Naive thymus-derived CD4-positive, alpha-beta T cell (primary cell): Measurements from ENCODE around the gene NAV2. TPM values are rescaled to one million over a fixed set of nuclear protein-coding genes. Genes with fewer than 3 reads are reported as not detected.

Source experiments
- ATAC-seq: fragments of 150-1000 bp; cut with Tn5 transposase; 2 replicates; pipeline ENCODE4 v1.10.0; 2021; ENCODE audit warnings: mild to moderate bottlenecking, moderate library complexity
- CTCF ChIA-PET: fragments of 350-600 bp; sonication (Branson Sonifier 250); formaldehyde crosslinking; loops from one replicate; lab custom pipeline; 2021; ENCODE audit warnings: antibody characterized with exemption; lab: Charles Lee
- POLR2A ChIA-PET: fragments of 350-600 bp; sonication (Branson Sonifier 250); formaldehyde crosslinking; loops from one replicate; lab custom pipeline; 2021; ENCODE audit warnings: antibody characterized with exemption, inconsistent platforms; lab: Charles Lee
- DNase-seq, 9 donors: peaks; one replicate each; pipeline versions ENCODE4 v3.0.0 to v3.0.0-alpha.2; 2020 to 2022; ENCODE audit warnings: mixed read lengths in 1 of 9
- H3K27ac ChIP-seq: one replicate; pipeline ENCODE4 v1.7.0; 2013; ENCODE audit warnings: mild to moderate bottlenecking, low read depth, low read length, moderate library complexity
- H3K27me3 ChIP-seq, 2 donors: one replicate each; pipeline ENCODE4 v1.7.0; 2013; ENCODE audit warnings: low read length in 2 of 2, mild to moderate bottlenecking in 2 of 2, moderate library complexity in 2 of 2; ENCODE audit not compliant: control insufficient read depth in 2 of 2, insufficient read depth in 2 of 2
- H3K36me3 ChIP-seq, 3 experiments: 1 replicate in 2 of 3; 2 replicates in 1 of 3; pipeline ENCODE4 v1.7.0; 2013; ENCODE audit warnings: low read length in 3 of 3, mild to moderate bottlenecking in 3 of 3, moderate library complexity in 1 of 3; ENCODE audit not compliant: insufficient read depth in 3 of 3, control insufficient read depth in 2 of 3
- H3K4me1 ChIP-seq, 2 donors: one replicate each; pipeline ENCODE4 v1.7.0; 2013; ENCODE audit warnings: low read length in 2 of 2, mild to moderate bottlenecking in 2 of 2, moderate library complexity in 1 of 2; ENCODE audit not compliant: control insufficient read depth in 2 of 2, insufficient read depth in 2 of 2
- H3K4me3 ChIP-seq: 2 replicates; pipeline ENCODE4 v1.7.0; 2013; ENCODE audit warnings: mild to moderate bottlenecking, low read length
- H3K9me3 ChIP-seq, 3 experiments: 1 replicate in 2 of 3; 2 replicates in 1 of 3; pipeline ENCODE4 v1.7.0; 2013; ENCODE audit warnings: low read length in 3 of 3; ENCODE audit not compliant: control insufficient read depth in 2 of 3
- H3K27ac Mint-ChIP-seq, 9 donors: one replicate each; pipeline ENCODE4 v1.8.0; 2020 to 2022; ENCODE audit warnings: mixed read lengths in 9 of 9, mild to moderate bottlenecking in 8 of 9, moderate library complexity in 5 of 9, inconsistent platforms in 2 of 9
- H3K27me3 Mint-ChIP-seq, 5 donors: one replicate each; pipeline ENCODE4 v1.8.0; 2021 to 2022; ENCODE audit warnings: mixed read lengths in 5 of 5, mild to moderate bottlenecking in 1 of 5
- H3K36me3 Mint-ChIP-seq, 5 donors: one replicate each; pipeline ENCODE4 v1.8.0; 2020 to 2022; ENCODE audit warnings: mixed read lengths in 5 of 5, mild to moderate bottlenecking in 3 of 5, inconsistent platforms in 1 of 5
- H3K4me1 Mint-ChIP-seq, 7 donors: one replicate each; pipeline ENCODE4 v1.8.0; 2020 to 2022; ENCODE audit warnings: mixed read lengths in 7 of 7, mild to moderate bottlenecking in 3 of 7, inconsistent platforms in 1 of 7
- H3K4me3 Mint-ChIP-seq, 10 donors: one replicate each; pipeline ENCODE4 v1.8.0; 2020 to 2022; ENCODE audit warnings: mild to moderate bottlenecking in 10 of 10, mixed read lengths in 10 of 10, moderate library complexity in 6 of 10, inconsistent platforms in 2 of 10
- H3K9me3 Mint-ChIP-seq, 11 donors: one replicate each; pipeline ENCODE4 v1.8.0; 2020 to 2022; ENCODE audit warnings: mixed read lengths in 11 of 11, mild to moderate bottlenecking in 4 of 11, inconsistent platforms in 1 of 11, moderate library complexity in 1 of 11
- intact Hi-C, 2 donors: fragments of 100-400 bp; cut with micrococcal nuclease; formaldehyde crosslinking; loops; one replicate each; pipeline ENCODE4 v1.15.1; 2023
- polyA plus RNA-seq, 2 donors: library from polyadenylated mRNA; unstranded; fragments of 300-500 nt; fragmentation: Illumina TruSeq; gene quantifications; one replicate each; pipeline ENCODE4 v1.2.3, GENCODE V29; 2021
- total RNA-seq, 6 experiments: library from RNA in 5 of 6; stranded (reverse) in 5 of 6; gene quantifications; 1 replicate in 5 of 6; 2 replicates in 1 of 6; pipeline ENCODE4 v1.2.3 and lab custom pipeline; 2021 to 2026

Gene NAV2
- total and polyA plus RNA-seq, 7 experiments from 2014 or later, result 0.24 to 2.2 (median 0.48) TPM; not detected in 2

DNA sequence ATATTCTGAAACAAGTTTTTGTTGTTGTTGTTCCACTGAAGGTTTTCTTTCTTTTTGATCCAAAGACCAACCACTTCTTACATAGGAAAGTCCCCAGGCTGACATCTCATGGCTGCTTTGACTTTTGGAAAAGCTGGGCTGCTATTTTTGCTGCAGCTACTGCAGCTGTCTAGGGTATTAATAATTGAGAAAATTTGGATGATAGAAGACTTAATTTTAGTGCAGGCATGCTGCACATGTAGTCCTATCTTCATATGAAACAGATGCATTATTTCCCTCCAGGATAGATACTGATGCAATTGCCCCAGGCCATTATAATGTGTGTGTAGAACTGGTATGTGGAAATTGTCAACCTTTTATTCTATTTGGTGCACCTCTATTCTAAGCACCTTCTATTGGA lies 131.4 kb downstream of the NAV2 start:
- ChIA-PET CTCF (interaction anchor here (0.6 kb wide), 1 partner anchor 103 kb away, joined by 3 read pairs; no protein-coding TSS in a partner anchor), POLR2A (no interaction called here)
- Histone ChIP-seq H3K4me1 (no peaks in the 10 kb centered on the region), H3K36me3 (no peaks in the 10 kb centered on the region), H3K27ac (no peak overlapping the region), H3K9me3 (no peaks in the 10 kb centered on the region), H3K4me3 (no peak overlapping the region), H3K27me3 (no peaks in the 10 kb centered on the region)
- H3K27me3 Mint-ChIP-seq, result peaks cover 5 to 13% (median 7%) of the 10 kb centered on the region in 5 donors
- no peaks in the 10 kb centered on the region for H3K4me1 Mint-ChIP-seq
- no peak for ATAC-seq
- H3K4me3 Mint-ChIP-seq, result no peak overlapping the region
- no peaks in the 10 kb centered on the region for H3K36me3 Mint-ChIP-seq
- no peak for DNase-seq
- no peak overlapping the region for H3K27ac Mint-ChIP-seq
- H3K9me3 Mint-ChIP-seq, result peaks cover 0 to 2% (median 0%) of the 10 kb centered on the region in 11 donors
- intact Hi-C loops, result no loop called here

DNA sequence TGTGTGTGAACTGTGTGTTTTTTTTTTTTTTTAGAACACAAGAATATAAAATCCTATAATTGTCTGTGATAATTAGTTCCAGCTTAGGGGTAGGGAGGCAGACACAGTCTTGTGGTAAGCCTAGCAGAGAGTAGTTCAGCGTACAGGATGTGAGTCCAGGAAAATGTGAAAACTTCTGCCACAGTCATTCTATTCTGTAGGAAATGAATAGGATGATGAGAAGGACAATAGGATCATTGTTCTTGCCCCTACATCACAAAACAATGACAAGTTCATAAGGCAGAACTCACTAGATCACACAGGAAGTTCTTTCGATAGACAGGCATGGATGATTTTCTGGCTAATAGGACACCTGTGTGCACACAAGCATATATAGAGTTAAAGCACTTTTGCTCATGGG lies 132.2 kb downstream of the NAV2 start:
- DNase-seq, result no peak
- CTCF ChIA-PET, result no interaction called here
- H3K9me3 ChIP-seq, result no peaks in the 10 kb centered on the region
- Mint-ChIP-seq H3K36me3 (no peaks in the 10 kb centered on the region), H3K27me3 (peaks cover 5 to 14% (median 7%) of the 10 kb centered on the region in 5 donors), H3K9me3 (peaks cover 0 to 2% (median 0%) of the 10 kb centered on the region in 11 donors), H3K27ac (no peak overlapping the region), H3K4me3 (no peak overlapping the region), H3K4me1 (no peaks in the 10 kb centered on the region)
- ATAC-seq, result no peak
- no peaks in the 10 kb centered on the region for H3K27me3 ChIP-seq
- H3K27ac ChIP-seq, result no peak overlapping the region
- intact Hi-C loops, result no loop called here
- H3K36me3 ChIP-seq, result no peaks in the 10 kb centered on the region
- no peak overlapping the region for H3K4me3 ChIP-seq
- POLR2A ChIA-PET, result no interaction called here
- H3K4me1 ChIP-seq, result no peaks in the 10 kb centered on the region

DNA sequence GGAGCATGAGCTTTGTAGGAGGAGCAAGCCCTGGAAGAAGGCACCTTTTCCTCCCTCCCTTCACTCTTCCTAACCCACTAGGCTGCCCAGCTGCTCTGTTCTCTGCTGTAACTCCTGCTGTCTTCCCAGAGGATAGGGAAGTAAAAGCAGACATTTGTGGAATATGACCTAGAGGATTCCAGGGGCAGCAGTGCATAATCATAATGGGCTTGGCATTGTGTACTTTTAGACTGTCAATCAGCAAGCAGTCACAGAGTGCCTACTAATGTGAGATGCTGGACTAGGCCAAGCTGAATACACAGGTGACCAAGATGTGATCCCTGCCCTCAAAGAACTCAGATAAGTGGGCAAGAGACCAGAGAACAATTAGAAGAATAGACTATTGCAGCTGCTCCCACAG lies 133.0 kb downstream of the NAV2 start:
- no peak overlapping the region for H3K4me3 ChIP-seq
- no peak overlapping the region for H3K27ac Mint-ChIP-seq
- no peak overlapping the region for H3K4me3 Mint-ChIP-seq
- no peaks in the 10 kb centered on the region for H3K4me1 Mint-ChIP-seq
- CTCF ChIA-PET, result no interaction called here
- DNase-seq (no peak), ATAC-seq (no peak)
- H3K36me3 ChIP-seq, result no peaks in the 10 kb centered on the region
- H3K27ac ChIP-seq, result no peak overlapping the region
- H3K36me3 Mint-ChIP-seq, result no peaks in the 10 kb centered on the region
- H3K4me1 ChIP-seq, result no peaks in the 10 kb centered on the region
- H3K9me3 ChIP-seq, result no peaks in the 10 kb centered on the region
- H3K27me3 ChIP-seq, result no peaks in the 10 kb centered on the region
- H3K9me3 Mint-ChIP-seq, result peaks cover 0 to 2% (median 0%) of the 10 kb centered on the region in 11 donors
- H3K27me3 Mint-ChIP-seq, result peaks cover 5 to 14% (median 7%) of the 10 kb centered on the region in 5 donors
- POLR2A ChIA-PET, result no interaction called here
- intact Hi-C loops, result no loop called here

DNA sequence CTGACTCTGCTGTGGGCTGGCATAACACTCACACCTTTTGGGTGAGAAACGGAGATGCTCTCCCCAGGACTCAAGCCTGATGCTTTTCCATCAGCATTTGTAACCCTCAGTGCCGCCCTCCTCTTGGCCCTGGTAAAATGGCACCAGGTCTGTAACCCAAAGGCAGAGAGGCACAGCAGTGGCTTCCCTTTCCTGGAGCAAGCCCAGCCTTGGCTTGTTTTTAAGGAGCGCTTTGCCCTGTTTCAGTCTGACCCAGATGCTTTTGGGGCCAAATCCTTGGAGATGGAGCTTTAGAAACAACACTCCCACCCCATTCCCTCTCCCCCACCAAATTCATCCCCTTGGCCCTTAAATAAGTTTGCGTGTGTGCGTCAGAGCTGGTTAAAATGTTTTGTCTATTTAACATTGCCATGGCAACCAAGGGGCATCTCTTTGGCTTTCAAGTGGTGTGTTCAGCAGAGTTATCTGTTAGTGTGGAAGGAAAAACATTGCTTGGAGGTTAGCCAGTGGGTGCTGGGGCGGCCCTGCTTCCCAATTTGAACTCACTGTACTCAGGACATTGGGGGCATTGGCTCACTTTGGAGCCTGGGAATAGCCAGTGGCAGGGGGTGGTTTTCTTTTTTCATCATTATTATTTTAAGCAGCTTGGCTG lies 134.1 kb downstream of the NAV2 start:
- POLR2A ChIA-PET, result no interaction called here
- Mint-ChIP-seq H3K27ac (no peak overlapping the region), H3K9me3 (peaks cover 0 to 5% (median 2%) of the 10 kb centered on the region in 11 donors), H3K4me3 (no peak overlapping the region), H3K27me3 (peaks cover 6 to 16% (median 7%) of the 10 kb centered on the region in 5 donors), H3K4me1 (no peaks in the 10 kb centered on the region), H3K36me3 (no peaks in the 10 kb centered on the region)
- ATAC-seq, result no peak
- H3K4me1 ChIP-seq, result no peaks in the 10 kb centered on the region
- no peak overlapping the region for H3K4me3 ChIP-seq
- no peaks in the 10 kb centered on the region for H3K27me3 ChIP-seq
- no peaks in the 10 kb centered on the region for H3K9me3 ChIP-seq
- H3K27ac ChIP-seq, result no peak overlapping the region
- no peak for DNase-seq
- CTCF ChIA-PET, result interaction anchor here (0.6 kb wide), 1 partner anchor 294 kb away, joined by 3 read pairs; no protein-coding TSS in a partner anchor
- no peaks in the 10 kb centered on the region for H3K36me3 ChIP-seq
- intact Hi-C loops, result no loop called here

DNA sequence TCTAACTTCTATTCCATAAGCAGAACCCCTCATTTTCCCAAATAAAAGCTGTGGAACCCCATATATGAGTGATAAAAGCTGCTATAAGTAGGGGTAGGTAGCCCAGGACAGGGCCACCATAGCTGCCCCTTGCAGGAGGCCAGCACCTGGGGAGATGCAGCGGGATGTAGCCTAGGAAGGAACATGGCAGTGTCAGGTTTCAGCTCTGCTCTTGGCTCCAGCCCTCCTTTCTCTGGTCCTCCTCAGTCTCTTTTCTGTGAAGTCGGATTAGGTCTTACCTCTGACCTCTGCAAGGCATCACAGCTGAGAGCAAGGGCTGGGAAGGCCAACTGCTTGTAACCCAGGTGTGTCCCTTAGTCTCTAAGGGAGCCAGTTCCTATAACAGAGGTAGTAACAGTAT lies 135.6 kb downstream of the NAV2 start:
- ATAC-seq (no peak), DNase-seq (no peak)
- H3K36me3 Mint-ChIP-seq, result no peaks in the 10 kb centered on the region
- H3K4me3 Mint-ChIP-seq, result no peak overlapping the region
- no peak overlapping the region for H3K4me3 ChIP-seq
- no peaks in the 10 kb centered on the region for H3K36me3 ChIP-seq
- H3K27ac Mint-ChIP-seq, result no peak overlapping the region
- H3K4me1 ChIP-seq, result no peaks in the 10 kb centered on the region
- CTCF ChIA-PET, result no interaction called here
- peaks cover 3 to 12% (median 6%) of the 10 kb centered on the region in 5 donors for H3K27me3 Mint-ChIP-seq
- H3K4me1 Mint-ChIP-seq, result no peaks in the 10 kb centered on the region
- H3K27ac ChIP-seq, result no peak overlapping the region
- no peaks in the 10 kb centered on the region for H3K27me3 ChIP-seq
- intact Hi-C loops, result no loop called here
- peaks cover 0 to 6% (median 2%) of the 10 kb centered on the region in 11 donors for H3K9me3 Mint-ChIP-seq
- POLR2A ChIA-PET, result no interaction called here
- no peaks in the 10 kb centered on the region for H3K9me3 ChIP-seq

DNA sequence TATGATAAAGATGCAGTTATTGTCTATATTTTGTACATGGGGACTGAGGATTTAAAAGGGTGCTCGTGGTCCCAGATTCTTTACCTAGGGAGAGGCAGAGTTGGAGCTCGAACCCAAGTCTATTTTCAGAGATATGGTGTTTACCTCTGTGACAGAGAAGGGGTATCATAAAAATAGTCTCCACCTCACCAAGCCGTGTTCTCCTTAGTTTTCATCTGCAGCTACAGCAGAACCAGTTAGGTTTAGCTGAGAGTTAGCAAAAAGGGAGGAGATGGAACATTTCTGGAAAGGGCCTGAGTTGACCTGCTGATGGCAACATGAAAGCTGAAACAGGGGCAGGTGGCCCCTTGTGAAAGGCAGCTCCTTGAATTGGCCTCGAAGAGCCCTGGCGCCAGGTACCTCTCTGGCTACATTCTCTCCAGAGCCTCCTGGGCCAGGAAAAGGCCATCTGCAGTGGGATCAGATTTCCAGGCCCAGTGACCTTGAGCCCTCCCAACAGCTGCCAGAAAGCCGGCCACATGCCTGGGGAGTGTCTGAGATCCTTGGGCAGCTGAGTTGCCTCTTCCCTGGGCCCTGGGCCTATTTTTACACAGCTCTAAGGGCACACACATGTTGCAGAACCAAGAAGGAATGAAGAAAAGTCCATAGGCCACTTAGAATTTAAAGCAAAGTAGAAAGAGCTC lies 136.6 kb downstream of the NAV2 start:
- Mint-ChIP-seq H3K9me3 (peaks cover 0 to 6% (median 2%) of the 10 kb centered on the region in 11 donors), H3K36me3 (no peaks in the 10 kb centered on the region), H3K27ac (no peak overlapping the region), H3K4me1 (no peaks in the 10 kb centered on the region), H3K27me3 (peaks cover 3 to 12% (median 6%) of the 10 kb centered on the region in 5 donors), H3K4me3 (no peak overlapping the region)
- ATAC-seq (no peak), DNase-seq (no peak)
- Histone ChIP-seq H3K36me3 (no peaks in the 10 kb centered on the region), H3K4me3 (no peak overlapping the region), H3K27me3 (no peaks in the 10 kb centered on the region), H3K9me3 (no peaks in the 10 kb centered on the region), H3K4me1 (no peaks in the 10 kb centered on the region), H3K27ac (no peak overlapping the region)
- CTCF ChIA-PET, result no interaction called here
- POLR2A ChIA-PET, result no interaction called here
- intact Hi-C loops, result no loop called here
